Right lobe of liver (tissue), 6 donors: Measurements from ENCODE around the gene PRM1. TPM values are rescaled to one million over a fixed set of nuclear protein-coding genes. Genes with fewer than 3 reads are reported as not detected.

Experiments
- ATAC-seq, 4 donors: fragments of 200-7000 bp; cut with Tn5 transposase; one replicate each; pipeline ENCODE4 v1.9.1; 2020; ENCODE audit warnings: mild to moderate bottlenecking in 4 of 4, moderate library complexity in 4 of 4
- DNase-seq, 3 donors: peaks; one replicate each; pipeline ENCODE4 v3.0.0-alpha.2; 2020
- H3K27ac ChIP-seq, 3 donors: fragments of 200-600 bp; one replicate each; pipeline ENCODE4 v1.8.0; 2022
- H3K27me3 ChIP-seq, 2 donors: fragments of 200-600 bp; one replicate each; pipeline ENCODE4 v1.8.0; 2022
- H3K36me3 ChIP-seq, 4 donors: fragments of 200-600 bp; sonication (generic) in 1 of 4; one replicate each; pipeline versions ENCODE4 v1.5.1 to v1.8.0; 2017 to 2022; ENCODE audit warnings: control low read depth in 1 of 4
- H3K4me1 ChIP-seq, 4 donors: fragments of 200-600 bp; sonication (generic) in 1 of 4; one replicate each; pipeline versions ENCODE4 v1.5.1 to v1.8.0; 2017 to 2022; ENCODE audit warnings: control low read depth in 1 of 4
- H3K4me3 ChIP-seq, 3 donors: fragments of 200-600 bp; one replicate each; pipeline ENCODE4 v1.8.0; 2022
- H3K9me3 ChIP-seq, 4 donors: fragments of 200-600 bp; sonication (generic) in 1 of 4; one replicate each; pipeline versions ENCODE4 v1.5.1 to v1.8.0; 2017 to 2022; ENCODE audit warnings: control low read depth in 1 of 4
- POLR2A ChIP-seq: fragments of 450-650 bp; IDR thresholded peaks from one replicate; pipeline ENCODE4 v1.6.1; 2017; ENCODE audit warnings: antibody characterized with exemption, mild to moderate bottlenecking
- WGBS: methylation state at CpG from one replicate; pipeline ENCODE4 v1.1.6; 2018; ENCODE audit warnings: low coverage, low lambda C conversion rate; ENCODE audit not compliant: insufficient coverage; ENCODE audit errors: missing lambda C conversion rate; 5-methylcytosine and 5-hydroxymethylcytosine counted together
- intact Hi-C, 2 donors: fragments of 100-400 bp; cut with DNase I; formaldehyde crosslinking; loops; one replicate each; pipeline versions ENCODE4 v1.11.2 to v1.14.1; 2022
- total RNA-seq, 6 experiments: library from RNA; depleted of rRNA in 2 of 6; stranded (reverse); fragments of >200 nt in 2 of 6; fragmentation: NEBNext Ultra II Directional in 3 of 6; extraction: Animal tissue kit (Norgen Biotek cat#: 25700) in 3 of 6; gene quantifications; one replicate each; pipeline versions ENCODE4 v1.1.0 to v1.2.4, GENCODE V29; 2016 to 2023
- TF ChIP-seq, protein P1 (sequence below), 4 donors: fragments of 200-600 bp in 3 of 4; fragments of 450-650 bp in 1 of 4; IDR thresholded peaks; one replicate each; pipeline versions ENCODE4 v1.5.1 to v1.8.0; 2016 to 2022; ENCODE audit warnings: antibody characterized with exemption in 4 of 4, mild to moderate bottlenecking in 2 of 4
- donor health status: DM: no; HTN: yes; CAD: no.
- donor health status: DM: no; HTN: no; CAD: no.
- donor health status: DM: no; HTN: no; CAD: no.
- donor health status: DM: no; HTN: yes; CAD: no.
- donor health status: DM: no; HTN: yes; CAD: no.

The PRM1 gene
- total RNA-seq, 6 experiments from 2014 or later = not detected

- 88% methylated on average over 2 of the region's 2 CpGs for WGBS
- Histone ChIP-seq H3K36me3 (no peaks in the 10 kb centered on the region), H3K9me3 (no peaks in the 10 kb centered on the region), H3K27ac (no peak overlapping the region), H3K4me1 (no peaks in the 10 kb centered on the region), H3K27me3 (no peaks in the 10 kb centered on the region), H3K4me3 (no peak overlapping the region)
- ATAC-seq (no peak), DNase-seq (no peak)
- intact Hi-C loops = no loop called here
- TF ChIP-seq POLR2A = no peak
Measured at GRCh38 chr16:11289202-11289601, 8.1 kb upstream of the PRM1 start.

GRCh38 chr16:11285842-11286241, 4.7 kb upstream of the PRM1 start:
- H3K4me1 ChIP-seq = peaks cover 0 to 2% (median 0%) of the 10 kb centered on the region in 4 donors
- ATAC-seq (no peak), DNase-seq (no peak)
- H3K27ac ChIP-seq = no peak overlapping the region
- intact Hi-C loops = no loop called here
- no peaks in the 10 kb centered on the region for H3K36me3 ChIP-seq
- WGBS = 66% methylated on average over 2 of the region's 2 CpGs
- no peak for TF ChIP-seq POLR2A
- TF ChIP-seq, protein P1, sequence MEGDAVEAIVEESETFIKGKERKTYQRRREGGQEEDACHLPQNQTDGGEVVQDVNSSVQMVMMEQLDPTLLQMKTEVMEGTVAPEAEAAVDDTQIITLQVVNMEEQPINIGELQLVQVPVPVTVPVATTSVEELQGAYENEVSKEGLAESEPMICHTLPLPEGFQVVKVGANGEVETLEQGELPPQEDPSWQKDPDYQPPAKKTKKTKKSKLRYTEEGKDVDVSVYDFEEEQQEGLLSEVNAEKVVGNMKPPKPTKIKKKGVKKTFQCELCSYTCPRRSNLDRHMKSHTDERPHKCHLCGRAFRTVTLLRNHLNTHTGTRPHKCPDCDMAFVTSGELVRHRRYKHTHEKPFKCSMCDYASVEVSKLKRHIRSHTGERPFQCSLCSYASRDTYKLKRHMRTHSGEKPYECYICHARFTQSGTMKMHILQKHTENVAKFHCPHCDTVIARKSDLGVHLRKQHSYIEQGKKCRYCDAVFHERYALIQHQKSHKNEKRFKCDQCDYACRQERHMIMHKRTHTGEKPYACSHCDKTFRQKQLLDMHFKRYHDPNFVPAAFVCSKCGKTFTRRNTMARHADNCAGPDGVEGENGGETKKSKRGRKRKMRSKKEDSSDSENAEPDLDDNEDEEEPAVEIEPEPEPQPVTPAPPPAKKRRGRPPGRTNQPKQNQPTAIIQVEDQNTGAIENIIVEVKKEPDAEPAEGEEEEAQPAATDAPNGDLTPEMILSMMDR (IDR thresholded peaks at IDR 0.05) = no peak
- H3K4me3 ChIP-seq = no peak overlapping the region
- H3K27me3 ChIP-seq = no peaks in the 10 kb centered on the region
- H3K9me3 ChIP-seq = no peaks in the 10 kb centered on the region

DNA sequence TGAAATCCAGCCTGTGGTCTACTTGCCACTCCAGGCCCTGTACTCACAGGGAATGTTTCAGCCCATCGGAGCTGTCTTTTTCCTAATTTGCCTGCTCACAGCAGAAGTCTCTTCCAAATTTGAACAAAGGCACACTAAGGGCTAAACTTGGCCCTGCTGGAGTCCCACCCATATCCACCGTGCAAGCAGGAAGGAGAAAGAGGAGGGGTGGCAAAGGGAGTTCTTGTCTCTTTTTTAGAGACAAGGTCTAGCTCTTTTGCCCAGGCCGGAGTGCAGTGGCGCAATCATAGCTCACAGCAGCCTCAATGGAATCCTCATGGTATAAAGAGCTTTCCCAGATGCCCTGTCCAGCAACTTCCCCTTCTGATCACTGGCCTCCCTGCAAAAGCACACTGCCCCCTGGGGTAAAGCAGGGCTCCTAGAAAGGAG, 2.7 kb upstream of the PRM1 start:
- no peak for TF ChIP-seq POLR2A
- TF ChIP-seq, protein P1 (IDR thresholded peaks at IDR 0.05) = no peak
- Histone ChIP-seq H3K9me3 (no peaks in the 10 kb centered on the region), H3K4me1 (peaks cover 0 to 14% (median 3%) of the 10 kb centered on the region in 4 donors), H3K27me3 (no peaks in the 10 kb centered on the region), H3K4me3 (no peak overlapping the region), H3K36me3 (no peaks in the 10 kb centered on the region), H3K27ac (no peak overlapping the region)
- no peak for ATAC-seq
- DNase-seq = no peak
- intact Hi-C loops = no loop called here
- 47% methylated on average over 2 of the region's 4 CpGs for WGBS

GRCh38 chr16:11278681-11279628, 2.2 kb downstream of the PRM1 start:
- H3K4me3 ChIP-seq = no peak overlapping the region
- no peak for TF ChIP-seq POLR2A
- H3K27ac ChIP-seq = peak overlapping the region in 2 of 3 donors; percentile 33 to 82
- H3K36me3 ChIP-seq = no peaks in the 10 kb centered on the region
- peaks cover 0 to 16% (median 3%) of the 10 kb centered on the region in 4 donors for H3K4me1 ChIP-seq
- no peak for DNase-seq
- 61% methylated on average over 4 of the region's 7 CpGs for WGBS
- no peaks in the 10 kb centered on the region for H3K9me3 ChIP-seq
- no peaks in the 10 kb centered on the region for H3K27me3 ChIP-seq
- intact Hi-C loops = no loop called here
- peak; percentile 18 to 57 (median 37) for ATAC-seq

- ATAC-seq = no peak
- no peak for DNase-seq
- H3K27me3 ChIP-seq = no peaks in the 10 kb centered on the region
- no peaks in the 10 kb centered on the region for H3K9me3 ChIP-seq
- no peaks in the 10 kb centered on the region for H3K36me3 ChIP-seq
- H3K4me1 ChIP-seq = peaks cover 0 to 16% (median 3%) of the 10 kb centered on the region in 4 donors
- H3K4me3 ChIP-seq = no peak overlapping the region
- intact Hi-C loops = no loop called here
- H3K27ac ChIP-seq = no peak overlapping the region
- TF ChIP-seq, protein P1 (IDR thresholded peaks at IDR 0.05) = no peak
- no peak for TF ChIP-seq POLR2A
- 84% methylated on average over 11 of the region's 12 CpGs for WGBS
Measured at GRCh38 chr16:11277607-11278337, 3.4 kb downstream of the PRM1 start.
